GM18499 (cell line): ENCODE data around the gene DENND4A.
"Not testable (repeated sequence)": the region's sequence is repeated elsewhere in the genome, so short reads cannot be mapped to it uniquely, and the experiment has no call there.

Experiments used
- ATAC-seq: cut with Tn5 transposase; IDR thresholded peaks from one replicate; pipeline ENCODE4 v1.9.1; 2021; ENCODE audit warnings: moderate number of reproducible peaks; ENCODE audit not compliant: insufficient read depth, unreplicated experiment

The DENND4A gene

DNA sequence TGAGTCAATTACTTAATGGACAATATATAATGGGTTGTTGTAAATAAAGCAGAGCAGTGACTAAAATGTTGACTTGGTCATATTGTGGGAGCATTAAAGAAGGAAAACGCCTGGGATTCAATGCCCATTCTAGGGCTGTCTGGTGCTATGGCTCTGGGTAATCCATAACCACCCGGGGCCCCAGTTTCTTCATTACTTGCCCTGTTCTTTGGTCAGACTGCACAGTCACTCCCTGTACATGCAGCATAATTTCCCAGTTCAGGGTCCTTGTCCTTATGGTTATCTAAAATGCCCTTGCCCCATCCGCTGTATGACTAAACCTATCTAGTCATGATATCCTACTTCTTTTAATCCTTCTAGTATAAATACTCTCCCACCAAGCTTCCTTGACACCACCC is 27.5 kb upstream of the DENND4A start:
- no peak for ATAC-seq

DNA sequence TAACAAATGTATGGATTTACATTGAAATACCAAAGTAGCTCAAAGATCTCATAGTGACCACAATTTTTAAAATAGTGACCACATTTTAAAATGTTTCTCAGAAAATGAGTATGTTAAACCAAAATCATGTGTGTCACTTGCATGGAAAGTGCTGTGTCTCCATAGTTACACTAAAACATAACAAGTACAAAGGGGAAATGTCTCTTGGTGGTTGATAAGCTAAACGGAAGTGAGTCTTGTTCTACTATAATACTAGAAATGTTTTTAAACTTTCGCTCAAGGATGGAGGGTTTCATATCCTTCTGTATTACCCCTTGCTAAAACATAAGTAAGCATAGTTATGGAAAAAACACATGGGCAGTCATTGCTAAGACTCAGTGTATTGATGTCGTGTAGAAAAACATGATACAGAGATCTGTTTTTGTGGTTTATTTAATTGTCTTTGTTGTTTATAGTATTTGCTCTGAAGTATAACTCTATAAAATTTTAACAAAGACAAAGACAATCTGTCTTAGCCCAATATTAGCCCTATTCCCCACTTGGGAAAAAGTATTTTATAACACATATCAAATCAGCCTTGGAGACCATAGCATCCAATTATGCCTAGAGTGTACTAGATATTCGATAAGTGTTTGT is 27.0 kb upstream of the DENND4A start:
- peak; percentile 75 for ATAC-seq

DNA sequence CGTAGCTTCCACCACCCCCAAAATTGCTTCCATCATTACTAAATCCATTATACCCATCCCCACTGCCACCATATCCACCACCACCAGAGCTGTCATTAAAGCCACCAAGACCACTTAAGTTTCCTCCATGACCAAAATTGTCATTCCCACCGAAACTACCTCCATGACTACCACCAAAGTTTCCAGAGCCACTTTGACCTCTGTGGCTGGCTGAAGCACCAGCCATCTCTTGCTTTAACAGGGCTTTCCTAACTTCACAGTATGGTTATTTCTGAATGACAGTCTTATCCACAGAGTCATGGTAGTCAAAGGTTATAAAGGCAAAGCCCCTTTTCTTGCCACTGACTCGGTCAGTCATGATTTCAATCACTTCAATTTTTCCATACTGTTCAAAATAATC is 24.3 kb upstream of the DENND4A start:
- no peak for ATAC-seq

DNA sequence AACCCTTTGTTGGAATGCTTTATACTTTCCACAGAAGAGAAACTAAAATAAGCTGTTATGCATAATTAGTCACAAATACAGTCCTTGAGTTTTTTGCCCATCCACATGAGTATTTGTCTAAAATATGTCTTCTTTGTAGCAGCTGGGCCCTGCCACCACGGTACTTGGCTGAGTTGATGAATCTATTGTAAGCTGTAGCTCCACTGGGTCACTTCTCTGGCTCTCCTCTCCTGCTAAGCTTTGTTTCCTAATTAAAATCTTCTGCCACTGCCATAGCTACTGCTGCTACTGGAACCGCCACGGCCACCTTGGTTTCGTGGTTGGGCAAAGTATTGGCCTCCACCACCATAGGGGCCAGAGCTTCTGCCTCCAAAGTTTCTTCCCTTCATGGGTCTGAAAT is 23.9 kb upstream of the DENND4A start:
- not testable (repeated sequence) for ATAC-seq

DNA sequence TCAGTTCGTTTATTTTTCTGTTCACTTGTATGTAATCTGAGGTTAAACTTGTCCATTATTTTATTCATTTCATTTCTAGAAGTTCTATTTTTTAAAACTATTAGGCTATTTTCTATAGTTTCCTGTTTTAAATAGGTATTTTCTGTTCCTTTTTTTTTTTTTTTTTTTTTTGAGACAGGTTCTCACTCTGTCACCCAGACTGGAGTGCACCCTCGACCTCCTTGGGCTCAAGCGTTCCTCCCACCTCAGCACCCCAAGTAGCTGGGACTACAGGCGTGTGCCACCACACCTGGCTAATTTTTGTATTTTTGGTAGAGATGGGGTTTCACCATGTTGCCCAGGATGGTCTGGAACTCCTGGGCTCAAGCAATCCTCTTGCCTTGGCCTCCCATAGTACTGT is 22.2 kb upstream of the DENND4A start:
- ATAC-seq: not testable (repeated sequence)

DNA sequence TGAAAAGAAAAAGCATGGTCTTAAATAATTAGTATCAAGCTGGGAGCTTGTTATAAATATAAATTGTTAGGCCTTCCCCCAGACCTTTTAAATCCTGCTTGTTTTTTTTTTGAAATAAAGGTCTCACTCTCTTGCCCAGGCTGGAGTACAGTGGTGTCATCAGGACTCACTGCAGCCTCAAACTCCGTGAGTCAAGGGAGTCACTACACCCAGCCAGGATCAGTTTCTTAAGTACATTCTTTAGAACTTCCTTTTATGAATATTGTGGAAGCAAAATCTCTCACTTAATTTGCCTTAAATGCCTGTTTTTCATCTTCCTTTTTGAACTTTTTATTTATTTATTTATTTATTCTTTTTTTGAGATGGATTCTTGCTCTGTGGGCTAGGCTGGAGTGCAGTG is 20.8 kb upstream of the DENND4A start:
- no peak for ATAC-seq

DNA sequence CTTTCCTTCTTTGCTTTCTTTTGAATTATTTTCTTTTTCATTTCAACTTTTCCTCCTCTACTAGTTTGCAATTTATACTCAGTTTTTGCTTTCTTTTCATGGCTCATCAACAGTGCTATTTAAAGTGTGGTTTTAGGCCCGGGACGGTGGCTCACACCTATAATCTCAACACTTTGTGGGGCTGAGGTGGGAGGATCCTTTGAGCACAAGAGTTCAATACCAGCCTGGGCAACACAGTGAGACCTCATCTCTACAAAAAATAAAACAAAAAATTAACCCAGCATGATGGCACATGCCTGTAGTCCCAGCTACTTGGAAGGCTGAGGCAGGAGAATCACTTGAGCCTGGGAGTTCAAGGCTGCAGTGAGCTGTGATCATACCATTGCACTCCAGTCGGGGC is 20.4 kb upstream of the DENND4A start:
- no peak for ATAC-seq

DNA sequence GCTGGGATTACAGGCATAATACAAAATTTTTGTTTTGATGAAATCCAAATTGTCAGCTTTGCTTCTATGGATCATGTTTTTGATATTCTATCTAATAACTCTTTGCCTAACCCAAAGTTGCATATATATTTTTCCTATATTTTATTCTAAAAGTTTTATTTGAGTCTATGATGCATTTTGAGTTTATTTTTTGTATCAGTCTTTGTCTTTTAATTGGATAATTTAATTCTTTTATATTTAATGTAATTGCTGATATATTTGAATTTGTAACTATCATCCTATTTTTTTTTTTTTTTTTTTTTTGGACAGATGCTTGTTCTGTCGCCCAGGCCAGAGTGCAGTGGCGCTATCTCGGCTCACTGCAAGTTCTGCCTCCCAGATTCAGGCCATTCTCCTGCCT is 19.7 kb upstream of the DENND4A start:
- no peak for ATAC-seq

DNA sequence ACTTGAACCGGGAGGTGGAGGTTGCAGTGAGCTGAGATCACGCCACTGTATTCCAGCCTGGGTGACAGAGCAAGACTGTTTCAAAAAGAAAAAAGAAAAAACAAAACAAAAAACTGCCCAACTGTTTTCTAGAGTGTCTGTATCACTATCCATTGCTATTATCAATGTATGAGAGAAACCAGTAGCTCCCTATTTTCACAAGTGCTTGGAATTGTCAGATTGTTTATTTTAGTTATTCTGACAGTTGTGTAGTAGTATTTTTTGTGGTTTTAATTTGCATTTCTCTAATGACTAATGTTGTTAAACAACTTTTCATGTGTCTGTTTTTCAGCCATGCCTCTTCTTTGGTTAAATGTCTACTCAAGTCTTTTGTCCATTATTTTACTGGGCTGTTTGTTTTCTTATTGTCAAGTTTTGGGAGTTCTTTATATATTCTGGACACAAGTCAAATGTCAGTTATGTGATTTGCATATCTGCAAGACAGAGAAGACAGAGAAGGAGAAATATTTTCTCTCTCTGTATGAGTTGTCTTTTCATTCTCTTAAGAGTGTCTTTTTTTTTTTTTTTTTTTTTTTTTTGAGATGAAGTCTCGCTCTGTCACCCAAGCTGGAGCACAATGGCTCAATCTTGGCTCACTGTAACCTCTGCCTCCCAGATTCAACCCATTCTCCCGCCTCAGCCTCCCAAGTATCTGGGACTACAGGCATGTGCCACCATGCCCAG is 19.1 kb upstream of the DENND4A start:
- not testable (repeated sequence) for ATAC-seq

DNA sequence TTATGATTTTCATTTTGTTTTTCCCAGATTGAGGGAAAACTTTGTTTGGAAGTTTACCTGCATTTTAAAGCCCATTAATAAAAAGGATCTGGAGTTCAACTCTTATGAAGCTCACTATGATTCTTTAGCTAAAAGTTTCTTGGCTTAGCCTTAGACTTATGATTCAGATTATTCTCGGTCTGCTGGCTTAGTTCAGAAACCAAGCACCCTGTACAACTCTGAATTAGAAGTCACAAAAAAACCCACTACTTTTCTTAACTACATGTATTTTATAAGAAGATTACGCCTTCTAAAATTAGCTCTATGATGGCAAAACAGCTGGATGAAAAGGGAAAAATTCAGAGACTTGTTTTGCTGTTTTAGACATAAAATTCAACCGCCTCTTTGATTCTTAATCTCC is 14.3 kb upstream of the DENND4A start:
- no peak for ATAC-seq

DNA sequence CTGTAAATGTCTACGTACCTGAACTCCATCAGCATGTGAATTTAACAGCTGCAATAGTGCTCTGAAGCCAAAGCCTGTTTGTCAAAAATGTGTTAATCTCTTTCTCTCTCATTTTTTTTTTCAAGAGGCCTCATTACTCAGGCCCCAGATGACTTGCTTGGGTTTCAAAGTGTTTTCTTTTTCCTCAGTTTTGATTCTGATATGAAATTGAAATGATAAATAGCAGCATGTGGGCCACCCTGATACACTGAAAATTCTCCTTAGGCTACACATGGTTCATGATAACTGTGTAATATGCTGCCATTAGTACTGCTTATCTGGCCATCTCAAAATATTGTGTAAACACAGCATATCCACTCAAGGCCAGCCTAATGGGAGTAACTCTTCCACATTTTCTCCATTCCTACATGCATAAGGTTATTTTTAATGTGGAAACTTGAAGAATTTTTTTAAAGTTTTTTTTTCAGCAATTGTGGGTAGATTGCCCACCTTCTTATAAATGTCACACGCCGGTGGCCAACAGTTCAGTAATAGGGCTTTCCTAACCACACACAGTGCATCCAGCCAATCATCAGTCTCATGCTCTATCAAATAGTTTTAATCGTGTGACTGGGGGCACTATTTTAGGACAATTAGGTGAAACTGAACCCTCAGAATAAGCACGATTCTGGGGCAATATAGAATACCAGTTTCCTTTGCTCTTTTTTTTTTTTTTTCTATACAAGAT is 13.1 kb upstream of the DENND4A start:
- no peak for ATAC-seq

DNA sequence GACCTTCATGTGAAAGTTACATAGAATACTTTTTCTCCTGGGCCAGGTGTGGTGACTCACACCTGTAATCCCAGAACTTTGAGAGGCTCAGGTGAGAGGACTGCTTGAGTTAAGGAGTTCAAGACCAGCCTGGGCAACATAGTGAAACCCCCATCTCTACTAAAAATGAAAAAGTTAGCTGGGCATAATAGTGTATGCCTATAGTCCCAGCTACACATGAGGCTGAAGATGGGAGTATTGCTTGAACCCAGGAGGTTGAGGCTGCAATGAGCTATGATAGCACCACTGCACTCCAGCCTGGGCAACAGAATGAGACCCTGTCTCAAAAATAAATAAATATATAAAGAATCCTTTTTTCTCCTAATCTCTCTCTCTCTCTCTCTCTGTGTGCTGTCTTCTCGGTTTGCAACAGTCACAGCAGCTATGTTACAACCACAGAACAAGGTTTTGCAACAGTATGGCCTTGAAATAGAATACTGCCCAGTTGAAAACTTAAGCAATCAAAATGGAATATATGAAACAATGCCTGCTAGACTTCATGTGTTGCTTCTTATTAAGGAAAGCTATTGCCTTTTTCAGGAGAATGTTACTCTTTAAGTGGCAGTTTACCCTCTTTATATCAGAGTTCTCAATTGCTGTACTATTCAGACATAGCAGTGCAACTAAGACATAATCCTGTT is 12.3 kb upstream of the DENND4A start:
- no peak for ATAC-seq

DNA sequence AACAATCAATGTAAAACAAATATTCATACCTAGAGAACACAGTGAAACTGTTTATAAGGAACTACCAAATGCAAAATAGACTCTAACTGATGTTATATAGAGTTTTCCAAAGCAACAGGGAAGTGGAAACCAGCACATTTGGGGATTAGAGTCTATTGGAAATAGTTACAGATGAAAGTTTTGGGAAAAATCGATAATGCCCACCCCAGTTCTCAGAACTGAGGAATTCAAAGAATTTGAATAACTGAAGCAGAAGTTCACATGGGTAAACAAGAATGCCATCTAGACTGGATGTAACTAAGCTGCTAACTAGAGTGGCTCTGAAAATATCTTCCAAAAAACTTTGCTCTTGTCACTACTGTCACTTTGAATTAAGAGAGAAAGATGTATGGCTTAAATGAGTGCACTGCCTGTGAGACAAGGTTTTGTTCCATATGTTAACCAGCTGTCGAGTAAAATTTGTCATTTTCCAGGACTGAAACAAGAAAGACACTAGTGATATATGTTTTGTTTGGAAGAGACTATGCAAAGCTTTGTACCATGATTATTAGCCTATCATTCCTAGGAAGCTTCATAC is 9.2 kb upstream of the DENND4A start:
- ATAC-seq: no peak

DNA sequence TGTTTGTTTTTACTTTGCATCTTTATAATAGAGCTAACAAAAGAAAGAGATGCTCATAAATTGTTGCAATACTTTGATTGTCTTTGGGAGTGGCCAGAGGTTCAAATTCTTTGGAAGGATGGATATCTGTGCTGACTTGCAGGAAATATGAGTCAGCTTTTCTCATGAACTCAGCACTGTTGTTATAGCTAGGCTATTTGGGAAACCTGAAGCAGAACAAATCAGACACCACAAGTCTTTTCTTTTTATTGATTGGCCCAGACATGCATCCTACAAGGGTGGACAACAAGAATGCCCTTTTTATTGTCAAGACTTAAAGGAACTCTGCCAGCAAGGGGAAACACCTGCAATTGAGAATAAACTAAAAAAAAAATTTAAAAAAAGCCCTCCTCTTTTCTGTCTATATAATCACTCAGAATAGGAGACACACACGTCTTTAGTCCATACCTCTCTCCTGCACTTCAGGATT is 4.6 kb upstream of the DENND4A start:
- no peak for ATAC-seq

DNA sequence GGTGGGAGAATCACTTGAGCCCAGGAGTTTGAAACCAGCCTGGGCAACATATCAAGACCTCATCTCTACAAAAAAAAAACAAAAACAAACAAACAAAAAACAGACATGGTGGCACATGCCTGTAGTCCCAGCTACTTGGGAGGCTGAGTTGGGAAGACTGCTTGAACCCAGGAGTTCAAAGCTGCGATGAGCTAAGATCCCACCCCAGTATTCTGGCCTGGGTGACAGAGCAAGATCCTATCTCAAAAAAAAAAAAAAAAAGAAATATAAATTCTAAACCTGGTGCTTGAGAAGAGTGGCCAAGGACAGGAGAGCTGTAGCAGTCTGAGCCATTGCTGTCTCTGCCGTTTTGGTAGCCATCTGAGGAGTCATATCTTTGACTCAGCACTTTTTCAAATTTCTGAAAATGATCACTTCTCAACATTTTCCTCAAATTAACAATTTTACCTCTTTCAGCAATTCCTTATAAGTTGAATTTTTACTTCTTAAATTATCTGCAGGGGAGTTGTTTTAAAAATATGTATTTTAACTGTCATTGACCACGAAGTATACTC is 3.6 kb upstream of the DENND4A start:
- ATAC-seq: no peak

DNA sequence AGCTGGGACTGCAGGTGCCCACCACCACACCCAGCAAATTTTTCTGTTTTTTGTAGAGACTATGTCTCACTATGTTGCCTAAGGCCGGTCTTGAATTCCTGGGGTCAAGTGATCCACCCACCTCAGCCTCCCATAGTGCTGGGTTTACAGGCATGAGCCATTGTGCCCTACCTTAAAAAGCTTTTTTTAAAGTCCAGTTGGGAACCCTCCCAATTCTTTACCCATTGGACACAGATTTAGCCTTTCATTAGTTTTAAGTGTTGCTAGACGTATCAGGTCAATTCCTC is 1.7 kb upstream of the DENND4A start:
- no peak for ATAC-seq

DNA sequence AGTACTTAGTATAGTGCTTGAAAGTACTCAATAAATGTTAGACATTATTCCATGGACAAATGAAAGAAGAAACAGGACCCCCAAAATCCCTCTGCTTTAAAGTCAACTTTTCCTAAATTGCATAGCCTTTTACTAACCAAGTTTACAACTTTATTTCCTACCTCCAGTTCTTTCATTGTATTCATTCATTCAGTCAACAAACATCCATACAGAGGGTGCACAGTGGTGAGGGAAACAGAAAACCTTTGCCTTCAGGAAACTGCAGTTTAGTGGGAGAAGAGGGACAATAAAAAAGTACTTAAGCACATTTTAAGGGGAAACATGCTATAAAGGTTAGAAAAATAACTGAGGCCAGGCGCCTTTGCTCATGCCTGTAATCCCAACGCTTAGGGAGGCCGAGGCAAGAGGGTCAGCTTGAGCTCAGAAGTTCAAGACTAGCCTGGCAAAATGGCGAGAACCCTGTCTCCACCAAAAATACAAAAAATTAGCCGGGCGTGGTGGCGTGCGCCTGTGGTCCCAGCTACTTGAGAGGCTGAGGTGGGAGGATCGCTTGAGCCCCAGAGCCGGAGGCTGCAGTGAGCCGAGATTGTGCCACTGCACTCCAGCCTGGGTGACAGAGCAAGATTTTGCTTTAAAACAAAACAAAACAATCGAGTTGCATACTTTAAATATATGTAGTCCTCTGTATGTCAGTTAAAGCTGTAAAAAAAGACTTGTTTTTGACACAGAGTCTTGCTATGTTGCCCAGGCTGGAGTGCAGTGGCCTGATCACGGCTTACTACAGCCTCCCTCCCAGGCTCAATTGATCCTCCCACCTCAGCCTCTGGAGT is 1.1 kb upstream of the DENND4A start:
- no peak for ATAC-seq

DNA sequence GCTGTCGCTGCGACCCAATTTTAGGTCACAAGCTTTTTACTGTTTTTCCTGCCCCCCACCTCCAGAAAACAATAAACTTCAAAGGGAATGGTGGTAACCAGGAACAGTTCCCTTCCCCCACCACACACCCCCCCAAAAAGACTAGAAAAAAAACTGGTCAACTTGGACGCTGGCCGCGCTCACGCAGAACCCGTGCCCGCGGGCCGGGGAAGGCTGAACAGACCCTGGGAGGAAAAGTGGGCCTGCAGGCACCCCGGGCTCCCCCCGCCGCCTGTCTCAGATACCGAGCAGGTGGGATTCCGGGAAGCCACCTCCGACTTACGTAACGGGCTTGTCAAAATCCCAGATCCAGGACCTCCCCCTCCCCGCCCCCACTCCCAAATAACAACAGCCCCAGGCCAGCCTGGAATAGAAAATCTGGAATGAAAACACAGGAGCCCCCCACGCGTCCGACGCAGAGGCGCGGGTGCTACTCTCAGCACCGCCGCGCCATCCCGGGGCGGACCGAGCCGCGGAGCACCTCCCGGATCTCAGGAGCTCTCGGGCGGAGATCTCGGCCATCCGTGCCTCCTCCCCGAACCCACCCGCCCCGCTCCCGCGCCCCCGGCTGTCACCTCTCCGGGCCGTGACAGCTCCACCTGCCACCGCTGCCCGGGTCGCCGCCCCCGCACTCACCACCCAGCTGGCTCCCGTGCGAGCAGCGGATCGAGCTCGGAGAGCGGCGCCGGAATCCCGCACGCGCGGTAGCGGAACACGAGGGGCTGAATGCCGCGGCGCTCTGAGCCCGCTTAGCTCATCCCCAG is 557 bp downstream of the DENND4A start:
- peak; percentile 10 for ATAC-seq
